K562 (cell line): ENCODE measurements around the gene ZNF284. TPM values are rescaled to one million over a fixed set of nuclear protein-coding genes. Genes with fewer than 3 reads are reported as not detected.

Experiments used
- BDP1 ChIP-seq: IDR thresholded peaks from 3 replicates; pipeline ENCODE4 v1.6.1; 2011; ENCODE audit not compliant: insufficient read length, insufficient read depth
- CTBP1 ChIP-seq: fragments of 450-650 bp; IDR thresholded peaks from 2 replicates; pipeline ENCODE4 v1.6.1; 2016; ENCODE audit warnings: borderline replicate concordance
- ELK1 ChIP-seq: sonication (generic); formaldehyde crosslinking; IDR thresholded peaks from 2 replicates; pipeline ENCODE4 v1.8.1; 2022; ENCODE audit warnings: missing genetic modification reagents
- KLF13 ChIP-seq: fragments of 450-650 bp; IDR thresholded peaks from 2 replicates; pipeline ENCODE4 v1.6.1; 2016; ENCODE audit warnings: missing genetic modification characterization, low read depth, mild to moderate bottlenecking, missing compliant biosample characterization, moderate library complexity, borderline replicate concordance
- PURB ChIP-seq: sonication (generic); formaldehyde crosslinking; IDR thresholded peaks from 2 replicates; pipeline ENCODE4 v1.9.0; 2021; ENCODE audit warnings: low read depth, mild to moderate bottlenecking, missing genetic modification reagents
- XRCC4 ChIP-seq: IDR thresholded peaks from one replicate; pipeline ENCODE4 v1.6.1; 2011; ENCODE audit not compliant: insufficient read depth, insufficient read length; ENCODE audit errors: extremely low read depth
- ZFP36 ChIP-seq: fragments of 150-350 bp; IDR thresholded peaks from 2 replicates; pipeline ENCODE4 v1.6.1; 2018; ENCODE audit warnings: low read length, low read depth; ENCODE audit not compliant: partially characterized antibody
- ZNF146 ChIP-seq: IDR thresholded peaks from one replicate; pipeline ENCODE4 v1.6.1; 2018; ENCODE audit warnings: missing compliant biosample characterization; ENCODE audit not compliant: unreplicated experiment
- ZNF318 ChIP-seq, 2 experiments: fragments of 450-650 bp; IDR thresholded peaks; 2 replicates each; pipeline ENCODE4 v1.6.1; 2016; ENCODE audit warnings: mild to moderate bottlenecking in 2 of 2, borderline replicate concordance in 1 of 2, low read depth in 1 of 2, moderate library complexity in 1 of 2
- ZNF511 ChIP-seq: sonication (generic); formaldehyde crosslinking; IDR thresholded peaks from 2 replicates; pipeline ENCODE4 v1.8.0; 2022; ENCODE audit warnings: mild to moderate bottlenecking, missing genetic modification reagents
- polyA plus RNA-seq, 8 experiments: library from polyadenylated mRNA; depleted of rRNA in 4 of 8; stranded (reverse) in 5 of 8; unstranded in 3 of 8; fragments of >200 nt; fragmentation: Nextera tagmentation in 2 of 8; fragmentation: Illumina TruSeq in 1 of 8; extraction: Ambion mirVana in 2 of 8; extraction: Trizol in 1 of 8; gene quantifications; 2 replicates each; pipeline versions ENCODE4 v1.2.1 to v1.2.3, GENCODE V29; 2011 to 2014; ENCODE audit warnings: inconsistent platforms in 1 of 8, missing spikeins in 1 of 8
- total RNA-seq, 7 experiments: library from RNA; depleted of rRNA in 6 of 7; stranded (reverse); fragments of >200 nt in 6 of 7; fragmentation: Illumina TruSeq in 2 of 7; extraction: Trizol in 2 of 7; gene quantifications; 2 replicates each; pipeline versions ENCODE4 v1.2.1 to v1.2.3, GENCODE V29; 2011 to 2021; ENCODE audit warnings: low replicate concordance in 1 of 7

Gene ZNF284
- total and polyA plus RNA-seq, 9 of the 15 experiments (the other 6 are each of a cell fraction or from before 2014, with no cell fraction given) = 0.07 to 0.24 (median 0.20) TPM

GRCh38 chr19:44051650-44052402 is 20.1 kb upstream of the ZNF284 start, which contains the start of gene ZNF223 (continued):
- TF ChIP-seq KLF13 (tag) (no peak), ZNF511 (CRISPR knock-in tag) (no peak), ZNF318 (IDR thresholded peaks at IDR 0.05; ENCODE audit: borderline replicate concordance in 1 of 2, low read depth in 1 of 2) (no peak), XRCC4 (no peak), CTBP1 (0 out of 2 replicates have a peak, but pooled peaks have one; percentile 60), ZNF146 (CRISPR knock-in tag) (no peak), ZFP36 (no peak), ELK1 (CRISPR knock-in tag) (no peak), BDP1 (no peak), PURB (CRISPR knock-in tag) (no peak)
